HTERT RPE-1 (cell line): ENCODE measurements around the gene TLE3.

Experiments
- in situ Hi-C: fragments of 300-500 bp; cut with MboI; formaldehyde crosslinking; loops from 4 replicates; pipeline ENCODE4 v1.14.3; 2020; ENCODE audit warnings: low sequenced_read_pairs

Gene TLE3

DNA sequence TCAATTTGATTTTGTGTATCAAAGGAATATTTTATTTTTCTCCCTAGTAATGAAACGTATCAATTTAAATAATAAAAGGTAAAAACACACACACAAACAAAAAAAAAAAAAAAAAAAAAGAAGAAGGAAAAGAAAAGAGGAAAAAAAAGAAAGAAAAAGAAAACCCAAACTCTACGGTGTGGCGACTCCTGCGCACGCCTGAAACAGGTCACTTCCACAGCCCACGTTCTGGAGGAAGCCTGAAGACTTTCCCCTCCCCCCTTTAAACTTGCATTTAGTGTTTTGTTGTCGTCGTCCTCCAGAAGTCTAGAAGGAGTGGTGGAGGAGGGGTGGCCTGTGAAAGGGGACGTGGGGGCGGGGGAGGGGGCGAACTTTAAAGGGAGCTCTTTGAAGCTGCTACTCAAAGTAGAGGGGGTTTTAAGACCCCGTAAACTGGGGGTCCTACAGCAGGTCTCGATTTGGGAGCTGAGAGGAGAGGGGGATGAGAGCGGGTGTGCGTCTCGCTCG is 2.3 kb upstream of the TLE3 start:
- in situ Hi-C loops = no loop called here

DNA sequence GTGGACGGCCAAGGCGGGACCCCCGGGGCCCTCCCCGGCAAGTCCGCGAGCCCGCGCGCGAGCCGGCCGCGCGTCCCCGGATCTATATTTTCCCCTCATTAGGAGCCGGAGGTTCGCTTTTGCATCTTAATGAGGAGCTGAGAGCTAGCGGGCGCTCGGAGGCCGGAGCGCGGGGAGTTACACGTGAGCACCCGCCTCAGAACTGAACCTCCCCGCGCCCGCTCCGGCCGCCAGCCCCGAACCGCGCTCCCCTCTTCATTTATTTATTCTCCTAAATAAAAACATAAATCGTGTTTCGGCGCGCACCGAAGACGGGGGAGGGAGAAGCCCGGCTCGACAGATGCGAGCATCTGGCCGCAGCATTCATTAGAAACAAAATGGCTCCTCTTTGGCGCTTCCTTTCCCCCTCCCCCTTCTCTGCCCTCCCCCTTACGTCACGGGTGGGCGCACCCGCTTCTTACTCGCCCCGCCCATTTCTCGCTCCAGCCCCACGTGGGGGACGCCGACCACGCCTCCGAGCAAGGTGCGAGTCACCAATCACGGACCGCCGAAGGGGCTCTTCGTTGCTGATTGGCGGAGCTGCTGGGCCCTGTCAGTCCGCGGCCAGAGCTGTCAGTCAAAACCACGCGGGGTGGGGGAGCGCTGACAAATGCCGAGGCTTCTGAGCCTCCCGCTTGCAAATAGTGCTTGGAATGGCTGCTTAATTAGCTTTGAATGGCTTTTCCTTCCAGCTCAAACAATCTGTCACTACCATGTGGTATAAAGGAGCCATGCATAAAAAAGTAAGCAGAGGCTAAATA is 1.6 kb upstream of the TLE3 start:
- in situ Hi-C loops = no loop called here

DNA sequence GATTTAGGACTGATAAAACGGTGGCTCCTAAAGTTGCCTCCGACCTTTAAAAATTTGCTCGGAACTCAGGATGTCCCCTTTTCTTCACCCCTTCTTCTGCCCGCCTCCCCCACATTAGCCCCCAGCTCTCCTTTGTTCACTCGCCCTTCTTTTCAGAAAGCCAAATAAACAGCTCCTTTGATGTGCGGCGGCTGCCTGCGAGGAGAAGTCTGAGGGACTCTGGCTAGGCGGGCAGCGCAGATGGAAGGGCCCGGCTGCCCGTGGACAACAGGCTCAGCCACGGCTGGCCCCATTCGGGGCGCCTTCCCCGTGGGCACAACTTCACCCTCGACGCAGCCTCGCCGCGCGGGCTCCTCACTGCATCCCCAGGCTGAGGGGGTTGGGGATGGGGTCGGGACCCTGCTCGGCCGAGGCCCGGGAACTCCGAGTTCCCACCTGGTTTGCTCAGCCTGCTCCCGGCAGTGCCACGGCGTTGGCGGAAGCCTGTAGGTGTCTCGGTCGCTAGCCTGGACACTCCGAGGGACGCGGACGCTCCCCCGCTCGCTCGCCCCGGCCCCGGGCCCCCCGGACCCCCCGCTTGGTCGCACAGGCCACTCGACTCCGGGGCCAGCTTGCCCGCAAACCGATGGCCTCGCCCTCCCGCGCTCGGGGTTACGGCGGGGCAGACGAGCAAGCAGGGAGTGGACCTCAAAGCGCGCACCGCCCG is 897 bp upstream of the TLE3 start:
- in situ Hi-C loops = no loop called here

DNA sequence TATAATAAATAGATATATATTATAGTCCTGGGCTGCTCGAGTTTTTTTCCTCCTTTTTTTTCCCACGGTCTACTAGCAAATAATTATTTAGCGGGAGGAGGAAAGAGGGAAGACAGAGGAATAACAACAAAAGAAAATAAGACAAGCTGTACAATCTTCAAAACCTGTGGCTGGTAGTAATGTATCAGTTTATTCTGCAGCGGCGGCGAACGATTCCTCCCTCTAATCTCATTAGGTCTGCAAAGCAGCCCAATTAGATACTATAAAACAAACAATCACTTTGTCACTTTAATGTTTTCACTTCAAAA is 390 bp upstream of the TLE3 start:
- in situ Hi-C loops = no loop called here

DNA sequence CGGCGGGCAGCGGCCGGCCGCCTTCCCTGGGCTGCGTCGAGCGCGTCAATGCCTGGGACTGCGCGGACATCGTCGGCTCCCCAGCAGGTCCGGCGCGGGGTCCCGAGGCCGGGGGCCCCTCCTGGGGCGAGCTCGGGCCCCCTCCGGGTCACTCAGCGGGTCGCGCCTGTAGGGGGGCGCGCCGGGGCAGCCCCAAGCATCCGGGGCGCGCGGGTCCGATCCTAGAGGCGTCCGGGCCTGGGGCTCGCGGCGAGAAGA is 725 bp downstream of the TLE3 start:
- in situ Hi-C loops = no loop called here

DNA sequence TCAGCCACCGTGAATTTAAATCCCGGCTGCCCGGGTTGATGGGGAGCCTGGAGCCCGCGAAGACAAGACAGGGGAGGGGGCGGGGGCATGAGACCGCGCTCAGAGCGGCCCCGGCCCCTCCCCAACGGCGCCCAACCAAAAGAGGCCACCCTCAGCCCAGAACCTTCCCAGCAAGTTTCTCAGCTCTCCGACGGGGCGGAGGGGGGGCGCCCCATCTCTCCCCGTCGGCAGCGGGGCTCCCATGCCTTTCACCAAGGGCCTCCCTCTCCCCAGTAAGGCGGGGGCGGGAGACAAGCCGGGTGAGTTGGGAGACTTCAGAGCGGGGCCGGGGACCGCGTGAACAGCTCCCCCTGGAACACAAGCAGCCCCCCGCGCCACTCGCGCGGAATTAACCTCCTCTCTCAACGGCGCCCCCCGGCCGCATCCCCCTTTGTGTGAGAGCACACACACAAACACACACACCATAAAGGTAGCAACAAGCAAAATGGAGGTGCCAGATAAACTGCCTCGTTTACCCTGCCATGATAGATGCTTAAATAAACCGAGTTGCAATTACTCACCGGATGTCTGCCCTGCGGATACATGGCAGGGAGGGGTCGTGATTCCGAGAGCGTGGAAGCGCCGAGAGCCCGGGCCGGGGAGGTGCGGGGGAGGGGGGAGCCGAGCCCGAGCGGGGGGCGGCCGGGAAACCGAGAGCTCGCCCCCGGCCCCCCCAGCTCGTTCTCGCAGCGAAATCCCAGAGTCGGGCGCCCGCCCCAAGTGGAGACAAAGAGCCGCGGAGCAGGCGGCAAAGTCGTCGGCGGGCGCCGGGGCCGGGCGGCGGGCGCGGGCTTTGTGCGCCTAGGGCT is 1.3 kb downstream of the TLE3 start:
- in situ Hi-C loops = no loop called here

DNA sequence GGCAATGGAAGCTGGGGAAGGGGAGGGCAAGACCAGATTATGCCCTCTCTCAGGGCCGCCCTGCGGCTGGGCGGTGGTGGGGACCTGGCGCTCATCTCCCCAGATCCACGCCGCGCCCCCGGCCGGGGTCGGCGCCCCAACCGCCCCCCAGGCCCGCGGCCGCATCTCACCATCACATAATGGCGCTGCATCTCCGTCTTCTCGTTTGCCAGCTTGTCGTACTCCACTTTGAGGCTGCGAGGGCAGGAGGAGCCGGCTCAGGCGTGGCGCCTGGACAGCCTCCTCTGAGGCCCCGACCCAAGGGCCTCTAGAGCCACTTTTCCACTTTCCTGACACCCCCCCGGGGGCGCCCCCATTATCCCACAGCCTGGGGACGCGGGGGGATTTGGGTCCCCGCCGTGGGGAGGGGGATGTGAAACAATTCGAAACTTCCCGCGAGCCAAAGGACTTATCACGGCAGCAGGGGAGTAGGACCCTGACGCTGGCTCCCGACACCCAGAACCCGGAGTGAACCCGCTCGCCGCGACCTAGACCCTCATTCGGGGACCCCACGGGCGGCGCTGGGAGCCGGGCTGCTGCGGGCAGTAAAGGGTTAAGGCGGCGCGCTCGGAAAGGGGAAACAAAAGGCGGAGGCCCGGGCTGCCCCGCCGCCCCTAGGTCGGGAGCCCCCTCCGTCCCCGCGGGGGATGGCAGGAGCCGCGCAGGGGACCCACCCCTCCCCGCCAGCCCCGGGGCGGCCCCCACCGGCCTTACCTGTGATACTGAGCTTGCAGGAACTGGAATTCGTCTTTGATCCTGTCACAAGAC is 2.1 kb downstream of the TLE3 start:
- in situ Hi-C loops = no loop called here

DNA sequence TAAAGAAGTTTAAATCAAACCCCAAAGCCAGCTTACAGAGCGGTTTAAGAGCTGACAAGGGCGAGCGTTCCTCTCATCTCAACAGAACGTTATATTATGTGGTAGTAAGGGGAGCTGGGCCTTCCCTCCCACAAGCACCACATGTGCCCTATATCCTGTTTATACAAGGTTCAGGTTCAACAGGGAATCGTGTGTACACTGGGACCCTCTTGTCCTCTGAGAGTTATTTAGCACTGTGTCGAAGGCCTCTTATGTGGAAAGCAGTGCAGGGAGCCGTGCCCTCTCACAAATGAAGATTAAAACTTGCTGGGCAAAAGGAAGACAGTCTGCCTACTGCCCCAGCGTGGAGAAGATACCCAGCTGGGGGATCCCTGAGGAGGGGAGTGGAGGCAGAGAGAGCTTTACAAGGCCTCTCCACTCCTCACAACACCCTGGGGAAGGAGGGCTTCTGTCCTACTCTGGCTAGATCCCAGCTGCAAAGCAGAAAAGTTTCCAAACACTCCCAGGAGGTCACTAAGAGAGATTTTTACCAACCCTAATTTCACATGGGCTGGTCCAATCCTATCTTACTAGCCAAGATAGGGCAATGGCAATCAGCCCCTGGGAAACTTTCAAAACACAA is 2.9 kb downstream of the TLE3 start:
- in situ Hi-C loops = no loop called here

DNA sequence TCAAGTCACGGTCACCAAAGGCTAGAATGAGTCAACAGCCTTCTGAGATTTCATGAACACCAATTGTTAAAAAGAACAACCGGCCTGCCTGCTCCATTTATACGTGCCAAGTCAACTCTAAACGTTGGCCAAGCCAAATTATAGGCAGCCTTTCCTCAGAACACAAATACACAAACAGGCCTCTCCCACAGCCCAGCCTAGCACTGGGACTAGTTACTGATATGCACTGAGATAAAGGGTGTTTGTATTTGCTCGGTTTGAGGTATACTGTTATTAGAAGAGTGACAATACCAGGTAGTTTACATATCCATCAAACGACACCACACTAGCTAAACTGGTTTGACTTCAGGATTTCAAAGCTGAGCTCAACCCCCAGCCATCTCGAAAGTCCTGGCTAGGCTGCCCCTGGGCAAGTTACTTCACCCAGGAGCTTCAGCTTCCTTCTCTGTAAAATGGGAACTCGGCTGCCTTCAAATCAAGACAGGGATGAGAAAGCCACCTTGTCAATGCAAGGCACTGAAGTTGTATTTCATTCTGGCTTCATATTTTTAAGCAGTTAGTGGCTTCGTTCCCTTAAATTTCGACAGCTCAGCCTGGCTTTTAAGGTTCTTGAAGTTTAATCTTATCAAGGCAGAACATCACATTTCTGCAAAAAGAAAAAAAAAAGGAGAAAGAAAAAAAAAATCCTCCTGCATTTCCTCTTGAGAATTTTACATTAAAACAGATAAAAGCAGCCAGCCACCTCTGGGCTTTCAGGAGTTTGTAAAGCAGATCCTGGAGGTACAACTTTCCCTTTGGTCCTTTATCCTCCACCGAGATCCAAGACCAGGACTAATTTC is 4.0 kb downstream of the TLE3 start:
- in situ Hi-C loops = no loop called here

DNA sequence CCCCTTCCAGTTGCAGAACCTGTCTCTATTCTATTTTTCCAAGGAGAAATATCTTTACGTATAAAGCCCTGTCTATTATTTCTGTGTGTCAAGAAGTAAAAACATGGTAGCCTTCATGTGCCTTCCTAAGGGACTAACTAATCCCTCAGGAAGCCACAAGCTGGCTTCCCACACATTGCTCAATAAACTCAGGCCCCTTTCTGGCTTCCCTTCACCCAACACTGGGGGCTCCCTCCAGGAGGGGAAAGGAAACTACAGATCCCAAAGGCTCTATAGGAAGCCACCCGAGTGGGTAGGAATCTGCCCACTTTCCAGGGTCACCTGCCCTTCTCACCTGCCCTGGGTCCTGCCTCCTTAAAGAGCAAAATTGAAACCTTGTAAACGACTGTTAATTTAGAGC is 4.6 kb downstream of the TLE3 start:
- in situ Hi-C loops = no loop called here

DNA sequence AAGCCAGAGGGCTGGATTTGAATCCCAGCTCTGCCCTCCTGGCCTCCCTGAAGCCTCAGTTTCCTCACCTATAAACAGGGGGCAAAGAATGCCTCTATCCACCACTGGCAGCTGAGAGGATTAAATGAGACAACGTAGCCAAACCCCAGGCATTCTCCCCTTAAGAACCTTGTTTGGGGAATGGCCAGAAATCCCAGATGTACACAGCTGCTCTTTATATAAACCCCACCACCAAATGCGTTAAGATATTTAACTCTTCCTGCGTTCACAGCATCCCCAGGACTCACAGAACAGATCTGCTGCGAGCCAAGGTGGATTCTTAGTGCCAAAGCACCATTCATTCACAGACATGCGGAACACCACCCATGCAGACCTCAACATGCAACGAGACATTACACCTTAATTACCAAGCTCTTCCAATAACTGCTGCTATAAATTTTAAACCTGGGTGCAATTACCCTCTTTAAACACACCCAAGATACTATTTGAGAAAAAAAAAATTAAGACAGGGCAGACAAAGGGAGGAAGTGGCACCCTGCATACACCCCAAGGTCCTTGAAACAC is 5.2 kb downstream of the TLE3 start:
- in situ Hi-C loops = no loop called here

DNA sequence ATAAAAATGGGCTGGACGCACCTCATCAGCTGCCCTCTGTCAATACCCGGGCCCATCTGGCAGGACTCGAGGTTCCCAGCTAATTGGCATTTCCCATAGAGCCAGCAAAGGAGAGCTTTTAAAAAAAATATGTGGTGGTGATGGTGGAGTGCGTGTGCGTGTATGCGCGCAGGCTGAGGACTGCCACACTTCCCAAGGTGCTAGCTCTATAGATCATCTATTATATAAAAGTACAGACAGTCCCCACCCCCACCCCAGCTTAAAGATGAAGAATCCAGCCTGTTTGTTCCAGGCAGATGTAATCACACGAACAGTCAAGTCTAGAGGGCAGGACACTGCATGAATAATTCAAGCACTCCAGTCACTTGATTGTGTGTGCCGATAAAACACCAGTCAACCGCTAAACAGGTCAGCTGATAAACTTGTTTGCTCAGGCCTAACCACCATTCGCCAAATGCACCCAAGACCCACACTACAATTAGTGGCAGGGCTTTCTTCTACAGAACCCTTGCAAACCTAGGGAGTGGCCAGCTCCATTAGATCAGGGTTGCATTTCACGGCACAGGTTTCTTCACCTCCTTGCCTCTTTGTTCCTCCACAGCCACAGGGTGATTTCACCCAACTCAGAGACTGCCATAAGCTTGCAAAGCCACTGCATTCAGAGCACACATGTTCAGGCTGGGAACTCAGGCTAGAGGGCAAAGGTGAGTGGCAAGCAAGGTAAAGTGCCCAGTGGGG is 5.8 kb downstream of the TLE3 start:
- in situ Hi-C loops = no loop called here

DNA sequence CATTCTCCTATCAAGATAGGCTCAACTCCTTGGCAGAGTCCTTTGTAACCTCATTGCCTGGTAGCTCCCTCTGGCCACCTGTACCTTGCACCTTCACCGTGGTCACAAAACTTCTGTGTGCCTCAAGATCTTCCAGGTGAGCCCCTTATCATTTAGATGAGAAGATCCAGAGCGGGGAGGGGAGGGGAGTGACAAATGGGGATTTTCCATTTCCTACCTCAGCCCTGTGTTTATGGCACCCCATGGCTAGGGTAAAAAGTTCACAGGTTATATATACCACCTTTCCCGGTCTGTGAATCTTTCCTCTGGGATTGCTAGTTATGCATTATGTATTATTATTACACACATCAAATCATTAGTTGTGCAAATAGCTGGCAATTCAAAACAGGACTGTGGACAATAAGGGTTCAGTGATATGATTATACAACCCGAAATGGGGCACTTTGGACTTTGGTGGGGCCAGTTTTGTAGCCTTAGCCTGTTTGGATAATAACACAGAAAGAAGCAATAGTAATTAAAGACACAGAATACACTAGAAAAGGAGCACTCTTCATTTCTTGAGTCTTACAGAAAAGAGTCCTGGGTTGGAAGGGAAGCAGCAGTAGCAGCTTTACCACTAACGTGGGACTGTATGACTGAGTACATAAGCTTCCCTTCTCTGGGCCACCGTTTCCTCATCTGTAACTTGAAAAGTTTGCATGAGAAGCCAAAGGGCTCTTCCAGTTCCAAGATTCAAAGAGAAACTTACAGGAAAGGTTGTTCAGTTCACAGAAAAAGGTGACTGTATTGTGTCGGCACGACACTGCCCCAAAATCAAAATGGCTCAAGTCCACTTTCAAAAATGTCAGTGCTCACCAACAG is 7.1 kb downstream of the TLE3 start:
- in situ Hi-C loops = no loop called here

DNA sequence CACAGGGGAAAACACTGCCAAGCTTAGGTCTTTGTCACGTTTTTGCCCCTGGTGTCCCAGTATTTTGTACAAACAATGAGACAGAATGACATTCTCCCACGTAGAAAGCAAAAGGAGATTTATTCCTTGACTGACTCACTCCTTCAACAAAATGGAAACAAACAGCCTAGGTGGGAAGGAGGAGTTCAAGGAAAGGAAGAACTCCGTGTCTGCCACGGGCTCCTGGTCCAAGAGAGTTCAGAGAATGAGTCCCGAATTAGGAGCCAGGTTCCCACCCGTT is 8.1 kb downstream of the TLE3 start:
- in situ Hi-C loops = no loop called here

DNA sequence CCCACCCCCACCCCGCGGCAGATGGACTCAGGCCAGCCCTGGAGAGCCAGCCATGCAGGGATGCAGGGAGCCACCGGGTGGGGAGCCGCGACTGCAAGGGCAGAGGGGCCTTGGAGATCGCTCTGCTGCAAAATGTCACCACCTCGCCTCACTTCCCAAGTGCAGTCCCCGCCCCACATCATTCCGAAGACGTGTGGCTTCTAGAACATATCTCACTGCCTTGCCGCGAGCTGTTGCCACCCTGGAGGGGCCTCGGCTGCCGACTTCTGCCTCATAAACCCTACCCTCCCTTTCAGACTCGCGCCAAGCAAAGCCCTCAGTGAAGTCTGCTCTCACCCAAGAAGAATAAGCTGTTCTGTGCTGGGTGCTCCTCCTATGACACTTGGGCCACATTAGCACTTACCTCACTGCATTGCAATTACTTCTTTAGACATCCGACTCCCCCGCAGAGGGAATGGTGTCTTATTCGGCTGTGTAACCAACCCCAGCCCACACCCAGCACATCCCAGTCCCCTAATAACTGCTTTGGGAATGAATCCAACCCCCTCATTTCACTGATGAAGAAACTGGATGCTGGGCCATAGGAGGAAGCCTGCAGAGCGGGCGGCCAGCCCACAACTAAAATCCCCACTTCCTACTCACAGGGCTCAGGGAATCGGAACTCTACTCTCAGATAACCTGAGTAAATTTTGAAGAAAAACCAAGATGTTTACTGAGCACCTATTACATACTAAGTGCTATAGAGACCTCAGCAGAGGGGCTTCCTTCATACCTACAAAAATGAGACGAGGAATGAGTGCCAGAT is 8.6 kb downstream of the TLE3 start:
- in situ Hi-C loops = no loop called here

DNA sequence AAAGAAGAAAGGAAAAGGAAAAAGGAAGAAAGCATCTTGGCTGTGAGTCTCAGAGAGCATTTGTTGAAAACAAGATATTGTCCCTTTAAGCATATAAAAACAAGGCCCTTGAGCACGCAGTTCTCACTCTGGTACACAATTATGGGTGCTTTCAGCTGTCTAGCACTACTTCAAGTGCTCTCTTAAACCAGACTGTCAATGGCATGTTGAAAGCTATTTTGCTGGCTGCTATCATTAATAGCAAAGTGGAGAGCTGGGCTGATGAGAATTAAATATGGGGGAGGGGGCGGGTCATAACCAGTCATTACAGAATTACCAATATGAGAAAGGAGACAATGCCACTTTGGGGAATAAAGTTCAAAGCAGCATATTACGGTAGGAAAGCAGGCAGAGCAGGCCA is 9.3 kb downstream of the TLE3 start:
- in situ Hi-C loops = no loop called here

DNA sequence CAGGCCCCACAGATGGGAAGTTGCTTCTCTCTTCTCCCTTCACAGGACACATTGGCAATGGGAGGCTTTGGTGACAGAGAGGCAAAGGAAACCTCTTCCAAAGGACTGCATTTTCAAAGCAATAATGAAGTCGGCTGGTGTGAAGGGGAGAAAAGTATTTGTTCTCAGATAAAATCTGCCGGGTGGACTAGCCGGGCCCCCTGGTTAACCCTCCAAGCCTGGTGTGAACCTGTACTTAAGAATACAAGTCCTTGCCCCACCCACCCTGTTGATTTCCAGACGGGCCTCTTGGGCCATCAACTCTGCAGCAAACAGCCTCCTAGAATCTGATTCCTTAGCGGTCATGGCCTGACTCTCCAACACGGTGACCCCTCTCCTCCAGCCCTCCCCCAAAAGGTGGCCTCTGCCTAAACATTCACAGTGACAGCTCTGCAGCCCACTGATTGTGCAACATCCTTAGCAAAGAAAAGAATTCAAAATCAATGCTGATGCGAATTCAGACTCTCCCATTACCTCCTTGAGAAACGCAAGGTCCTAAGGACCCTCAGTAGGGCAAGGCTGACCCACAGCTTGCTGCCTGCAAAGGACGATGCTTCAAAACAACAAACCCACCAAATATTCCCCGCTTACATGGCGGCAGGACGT is 9.9 kb downstream of the TLE3 start:
- in situ Hi-C loops = no loop called here
